Hepatocyte (in vitro differentiated cells): ENCODE measurements around the gene MAPK8IP3.

ENCODE experiments used
- CTCF ChIP-seq: fragments of 200-600 bp; sonication (generic); IDR thresholded peaks from 2 replicates; pipeline ENCODE4 v1.5.1; 2016; ENCODE audit warnings: antibody characterized with exemption, mild to moderate bottlenecking; ENCODE audit not compliant: poor library complexity
- EZH2 ChIP-seq: fragments of 200-600 bp; sonication (generic); IDR thresholded peaks from 2 replicates; pipeline ENCODE4 v1.6.1; 2016; ENCODE audit warnings: antibody characterized with exemption, mild to moderate bottlenecking, borderline replicate concordance
- EZH2phosphoT487 ChIP-seq: fragments of 200-600 bp; sonication (generic); IDR thresholded peaks from one replicate; pipeline ENCODE4 v1.6.1; 2018; ENCODE audit warnings: antibody characterized with exemption, mild to moderate bottlenecking, low read depth, moderate library complexity; ENCODE audit not compliant: unreplicated experiment, severe bottlenecking

DNA sequence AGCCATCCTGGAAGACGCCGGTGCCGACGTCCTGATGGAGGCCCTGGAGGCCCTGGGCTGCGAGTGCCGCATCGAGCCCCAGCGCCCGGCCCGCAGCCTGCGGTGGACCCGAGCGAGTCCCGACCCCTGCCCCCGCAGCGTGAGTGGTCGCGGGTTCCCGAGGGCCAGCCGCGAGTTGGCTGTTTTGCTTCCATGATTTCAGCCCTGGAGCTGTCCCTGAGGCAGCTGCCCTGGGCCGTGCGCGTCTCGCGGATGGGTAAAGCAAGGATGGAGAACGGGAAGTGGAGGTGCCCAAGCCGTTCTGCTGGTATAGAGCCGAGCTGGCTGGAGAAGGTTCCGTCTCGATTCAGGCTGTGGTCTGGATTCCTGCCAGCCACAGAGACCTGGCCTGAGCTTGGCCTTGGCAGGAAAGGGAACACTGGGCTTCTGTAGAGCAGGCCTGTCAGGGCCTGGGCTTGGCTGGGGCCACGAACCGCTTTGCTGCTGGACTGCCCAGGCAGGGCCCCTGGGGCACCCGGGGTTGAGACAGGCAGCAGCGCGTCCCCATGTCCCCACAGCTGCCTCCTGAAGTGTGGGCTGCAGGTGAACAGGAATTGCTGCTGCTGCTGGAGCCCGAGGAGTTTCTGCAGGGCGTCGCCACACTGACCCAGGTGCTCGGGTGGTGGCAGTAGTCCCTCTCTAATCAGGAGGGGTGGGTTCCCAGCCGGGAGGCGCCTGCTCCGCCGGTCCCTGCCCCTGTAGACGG is 67.9 kb downstream of the MAPK8IP3 start:
- TF ChIP-seq CTCF (no peak), EZH2 (no peak), EZH2phosphoT487 (no peak)
